Left hindlimb (tissue), 1 donor: ENCODE data around the gene TIGAR.
A peak's percentile ranks its signal among the peaks of the same experiment; 100 is the strongest.

ENCODE experiments used
- DNase-seq: peaks from one replicate; pipeline ENCODE4 v3.0.0-alpha.2; 2018

TIGAR gene

GRCh38 chr12:4380332-4380731 is 59.3 kb downstream of the TIGAR start:
- no peak for DNase-seq

GRCh38 chr12:4383304-4383865 is 62.4 kb downstream of the TIGAR start:
- no peak for DNase-seq

- DNase-seq = no peak
These were observed 65.8 kb downstream of the TIGAR start for GRCh38 chr12:4386801-4387200.

- DNase-seq = no peak
These were observed 66.6 kb downstream of the TIGAR start for GRCh38 chr12:4387607-4388006.

GRCh38 chr12:4388032-4388431 is 67.0 kb downstream of the TIGAR start:
- DNase-seq = no peak

GRCh38 chr12:4388662-4389061 is 67.6 kb downstream of the TIGAR start:
- no peak for DNase-seq

- peak; percentile 51 for DNase-seq
These were observed 71.3 kb downstream of the TIGAR start for GRCh38 chr12:4392223-4392742.

- no peak for DNase-seq
These were observed 72.2 kb downstream of the TIGAR start for GRCh38 chr12:4393211-4393610.

- DNase-seq = no peak
These were observed 74.8 kb downstream of the TIGAR start for GRCh38 chr12:4395818-4396217.

GRCh38 chr12:4401117-4401516 is 80.1 kb downstream of the TIGAR start:
- no peak for DNase-seq

- DNase-seq = no peak
These were observed 82.0 kb downstream of the TIGAR start for GRCh38 chr12:4402996-4403395.
